ENCODE results near the gene MT1F. TPM values are rescaled to one million over a fixed set of nuclear protein-coding genes. Genes with fewer than 3 reads are reported as not detected.

Gene MT1F
- polyA plus RNA-seq, 12 donors: 0.55 to 38.7 (median 2.0) TPM; not detected in 2

DNA sequence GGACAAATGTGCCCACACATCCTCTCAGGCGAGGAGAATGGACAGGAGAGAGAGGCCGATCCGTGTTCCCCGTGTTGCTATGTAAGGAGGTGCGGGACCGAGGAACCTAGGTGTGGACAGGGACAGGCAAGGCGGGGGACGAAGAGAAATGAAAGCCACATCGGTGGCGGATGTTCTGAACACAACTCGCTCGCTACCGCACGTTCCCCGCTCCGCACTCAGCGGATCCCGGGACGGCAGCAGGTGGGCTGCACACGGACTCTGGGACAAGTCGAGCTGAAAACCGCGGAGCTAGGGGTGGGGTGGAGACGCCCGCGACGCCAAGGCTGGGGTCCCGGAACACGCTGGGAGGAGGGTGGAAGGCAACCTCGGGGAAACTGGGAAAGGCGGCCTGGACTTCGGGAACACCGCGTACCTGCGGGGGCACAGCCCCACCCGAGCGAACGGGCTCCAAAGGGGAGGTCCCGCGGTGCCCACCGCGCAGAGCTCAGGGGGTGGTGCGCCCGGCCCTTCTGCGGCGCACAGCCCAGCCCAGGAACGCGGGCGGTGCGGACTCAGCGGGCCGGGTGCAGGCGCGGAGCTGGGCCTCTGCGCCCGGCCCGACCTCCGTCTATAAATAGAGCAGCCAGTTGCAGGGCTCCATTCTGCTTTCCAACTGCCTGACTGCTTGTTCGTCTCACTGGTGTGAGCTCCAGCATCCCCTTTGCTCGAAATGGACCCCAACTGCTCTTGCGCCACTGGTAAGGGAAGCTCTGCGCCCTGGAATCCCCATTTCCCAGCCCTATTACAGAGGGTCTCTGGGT, 32.4 kb upstream of the MT1F start, which contains the start of gene MT1E:
Gene MT1E, plus strand, starts transcription at position 642 of the 803 bp plus-strand sequence. Its CDS starts 71 bp downstream, at position 713.
- no peak for DNase-seq

GRCh38 chr16:56625943-56626654, 31.7 kb upstream of the MT1F start:
- no peak for DNase-seq

DNA sequence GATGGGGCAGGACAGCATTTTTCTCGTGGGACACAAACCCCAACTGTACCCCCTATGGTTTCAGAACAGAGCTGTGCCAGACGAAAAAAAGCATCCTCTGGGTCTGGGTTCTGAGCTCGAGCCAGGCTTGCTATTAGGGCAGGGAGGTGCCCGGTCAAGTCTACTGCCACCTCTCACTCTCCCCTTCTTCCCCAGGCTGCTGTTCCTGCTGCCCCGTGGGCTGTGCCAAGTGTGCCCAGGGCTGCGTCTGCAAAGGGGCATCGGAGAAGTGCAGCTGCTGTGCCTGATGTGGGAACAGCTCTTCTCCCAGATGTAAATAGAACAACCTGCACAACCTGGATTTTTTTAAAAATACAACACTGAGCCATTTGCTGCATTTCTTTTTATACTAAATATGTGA, 31.1 kb upstream of the MT1F start:
- DNase-seq: no peak

DNA sequence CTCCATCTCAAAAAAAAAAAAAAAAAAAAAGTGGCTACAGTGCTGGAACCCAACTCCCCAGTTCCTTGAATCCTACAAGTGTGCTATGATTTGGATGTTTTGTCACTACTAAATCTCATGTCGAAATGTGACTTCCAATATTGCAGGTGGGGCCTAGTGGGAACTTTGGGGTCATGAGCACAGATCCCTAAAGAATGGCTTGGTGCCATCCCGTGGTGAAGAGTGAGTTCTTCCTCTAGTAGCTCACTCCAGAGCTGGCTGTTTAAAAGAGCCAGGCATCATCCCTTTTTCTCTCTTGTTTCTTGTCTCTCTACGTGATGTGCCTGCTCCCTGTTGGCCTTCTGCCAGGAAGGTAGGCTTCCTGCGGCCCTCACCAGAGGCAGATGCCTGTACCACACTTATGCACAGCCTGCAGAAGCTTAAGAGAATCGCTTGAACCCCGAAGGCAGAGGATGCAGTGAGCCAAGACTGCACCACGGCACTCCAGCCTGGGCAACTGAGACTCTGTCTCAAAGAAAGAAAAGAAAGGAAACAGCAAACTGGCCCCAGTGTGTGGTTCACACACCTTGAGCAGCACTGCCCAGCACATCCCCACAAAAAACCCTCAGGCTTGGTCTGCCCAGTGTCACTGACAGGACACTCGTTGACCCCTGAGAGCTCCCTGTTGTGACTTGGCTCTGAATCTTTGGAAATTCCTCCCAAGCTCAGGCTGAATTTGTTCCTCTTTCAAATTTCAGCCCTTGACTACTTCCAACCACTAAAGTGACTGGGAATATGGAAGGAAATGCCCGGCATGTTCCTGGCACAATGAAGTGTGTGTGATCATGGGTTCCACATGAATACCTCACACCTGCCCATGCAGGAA, 29.0 kb upstream of the MT1F start:
- DNase-seq: no peak

DNA sequence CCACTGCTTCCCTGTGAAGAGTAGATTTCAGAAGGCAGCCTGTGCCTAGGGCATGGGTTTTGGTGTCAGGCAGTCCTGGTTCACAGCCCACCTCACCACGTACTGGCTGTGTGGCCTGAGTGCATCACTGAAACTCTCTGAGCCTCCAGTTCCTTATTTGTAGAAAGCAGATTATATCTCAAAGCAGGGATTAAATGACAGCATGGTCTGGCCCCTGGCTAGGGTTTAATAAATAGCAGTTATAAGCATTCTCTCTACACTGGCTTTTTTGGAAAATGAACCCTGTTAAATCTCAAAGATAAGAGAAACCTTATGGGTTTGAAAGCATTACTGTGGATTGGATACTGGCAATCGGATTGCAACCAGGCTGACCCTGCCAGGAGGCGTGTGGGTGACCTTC, 28.2 kb upstream of the MT1F start:
- DNase-seq: no peak

DNA sequence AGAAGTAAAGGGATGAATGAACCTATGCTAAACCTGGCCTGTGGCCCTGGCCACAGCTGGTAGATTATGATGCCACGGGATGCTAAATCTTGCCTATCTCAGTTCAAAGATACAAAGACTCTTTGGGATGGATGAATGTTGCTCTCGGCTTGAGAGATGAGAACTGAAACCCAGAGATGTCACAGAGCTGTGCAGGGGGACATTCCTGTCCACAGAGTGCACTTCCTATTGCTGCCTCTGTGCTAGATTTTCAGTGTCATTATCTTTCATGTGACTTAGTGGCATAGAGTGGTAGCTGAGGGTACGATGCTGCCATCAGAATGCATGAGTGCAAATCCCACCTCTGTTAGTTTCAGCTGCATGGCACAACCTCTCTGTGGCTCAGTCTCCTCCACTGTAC, 27.6 kb upstream of the MT1F start:
- DNase-seq: no peak

- DNase-seq: no peak
These were observed 26.6 kb upstream of the MT1F start for GRCh38 chr16:56631197-56631596.

DNA sequence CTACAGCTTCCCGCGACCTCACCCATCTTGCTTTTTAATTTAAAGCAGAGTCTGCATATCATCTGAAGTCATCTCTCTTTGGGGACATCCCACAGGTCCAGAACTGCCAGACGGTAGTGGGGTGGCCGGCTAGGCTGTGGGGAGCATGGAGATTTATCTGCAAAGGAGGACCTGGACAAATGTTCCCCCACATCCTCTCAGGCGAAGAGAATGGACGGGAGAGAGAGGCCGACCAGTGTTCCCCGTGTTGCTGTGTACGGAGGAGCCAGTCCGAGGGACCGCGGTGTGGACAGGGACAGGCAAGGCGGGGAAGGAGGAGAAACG, 26.0 kb upstream of the MT1F start:
- DNase-seq: no peak

DNA sequence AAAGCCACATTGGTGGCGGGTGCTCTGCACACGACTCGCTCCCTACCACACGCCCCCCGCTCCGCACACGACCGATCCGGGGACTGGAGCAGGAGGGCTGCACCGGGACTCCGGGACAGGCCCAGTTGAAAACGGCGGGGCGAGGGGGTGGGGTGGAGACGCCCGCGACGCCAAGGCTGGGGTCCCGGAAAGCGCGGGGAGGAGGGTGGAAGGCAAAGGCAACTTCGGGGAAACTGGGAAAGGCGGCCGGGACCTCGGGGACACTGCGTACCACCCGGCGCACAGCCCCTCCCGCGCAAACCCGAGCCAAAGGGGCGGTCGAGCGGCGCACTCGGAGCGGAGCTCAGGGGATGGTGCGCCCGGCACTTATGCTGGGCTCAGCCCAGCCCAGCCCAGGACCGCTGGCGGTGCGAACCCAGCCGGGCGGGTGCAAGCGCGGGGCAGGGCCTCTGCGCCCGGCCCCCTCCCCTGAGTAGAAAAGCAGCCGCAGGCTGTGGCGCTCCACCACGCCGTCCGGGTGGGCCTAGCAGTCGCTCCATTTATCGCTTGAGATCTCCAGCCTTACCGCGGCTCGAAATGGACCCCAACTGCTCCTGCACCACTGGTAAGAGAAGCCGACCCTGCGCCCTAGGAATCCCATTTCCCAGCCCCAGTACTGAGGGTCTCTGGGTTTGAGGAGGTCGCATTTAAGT, 25.5 kb upstream of the MT1F start, which contains the start of gene MT1M:
Gene MT1M, plus strand, starts transcription at position 504 of the 692 bp plus-strand sequence. Its CDS starts 73 bp downstream, at position 577.
- DNase-seq: no peak

DNA sequence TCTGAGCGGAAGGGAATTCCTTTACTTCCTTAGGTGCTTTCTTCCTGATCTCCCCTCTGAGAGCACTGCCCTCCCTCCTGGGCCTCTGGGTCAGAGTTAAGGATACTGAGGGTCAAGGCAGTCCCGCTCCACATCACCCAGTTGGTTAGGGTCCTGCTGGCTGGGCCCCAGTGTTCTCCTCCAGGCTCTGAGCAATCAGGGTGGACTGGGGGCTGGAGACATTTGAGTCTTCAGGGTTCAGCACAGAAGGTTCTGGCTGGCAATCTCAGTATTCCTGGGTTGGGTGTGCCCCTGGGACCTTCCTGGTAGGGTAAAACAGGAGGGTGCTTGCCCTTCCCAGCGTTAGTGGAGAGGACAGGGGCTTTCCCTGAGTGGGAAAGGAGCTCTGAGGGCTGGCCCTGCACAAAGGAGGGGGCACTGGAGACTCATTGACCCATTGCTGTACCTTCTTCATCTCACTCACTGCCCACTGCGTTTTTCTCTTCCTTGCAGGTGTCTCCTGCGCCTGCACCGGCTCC, 24.9 kb upstream of the MT1F start:
- DNase-seq: no peak

GRCh38 chr16:56633535-56633934, 24.2 kb upstream of the MT1F start:
- no peak for DNase-seq

GRCh38 chr16:56634715-56635440, 22.9 kb upstream of the MT1F start:
- DNase-seq: no peak

DNA sequence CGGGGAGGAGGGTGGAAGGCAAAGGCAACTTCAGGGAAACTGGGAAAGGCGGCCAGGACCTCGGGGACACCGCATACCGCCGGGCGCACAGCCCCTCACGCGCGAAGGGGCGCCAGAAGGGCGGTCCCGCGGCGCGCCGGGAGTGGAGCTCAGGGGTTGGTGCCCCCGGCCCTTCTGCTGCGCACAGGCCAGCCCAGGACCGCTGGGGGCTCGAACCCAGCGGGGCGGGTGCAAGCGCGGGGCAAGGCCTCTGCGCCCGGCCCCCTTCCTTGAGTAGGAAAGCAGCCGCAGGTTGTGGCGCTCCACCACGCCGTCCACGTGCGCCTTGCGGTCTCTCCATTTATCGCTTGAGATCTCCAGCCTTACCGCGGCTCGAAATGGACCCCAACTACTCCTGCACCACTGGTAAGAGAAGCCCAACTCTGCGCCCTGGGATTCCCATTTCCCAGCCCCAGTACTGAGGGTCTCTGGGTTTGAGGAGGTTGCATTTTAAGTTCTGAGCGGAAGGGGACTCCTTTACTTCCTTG, 22.3 kb upstream of the MT1F start:
- no peak for DNase-seq

DNA sequence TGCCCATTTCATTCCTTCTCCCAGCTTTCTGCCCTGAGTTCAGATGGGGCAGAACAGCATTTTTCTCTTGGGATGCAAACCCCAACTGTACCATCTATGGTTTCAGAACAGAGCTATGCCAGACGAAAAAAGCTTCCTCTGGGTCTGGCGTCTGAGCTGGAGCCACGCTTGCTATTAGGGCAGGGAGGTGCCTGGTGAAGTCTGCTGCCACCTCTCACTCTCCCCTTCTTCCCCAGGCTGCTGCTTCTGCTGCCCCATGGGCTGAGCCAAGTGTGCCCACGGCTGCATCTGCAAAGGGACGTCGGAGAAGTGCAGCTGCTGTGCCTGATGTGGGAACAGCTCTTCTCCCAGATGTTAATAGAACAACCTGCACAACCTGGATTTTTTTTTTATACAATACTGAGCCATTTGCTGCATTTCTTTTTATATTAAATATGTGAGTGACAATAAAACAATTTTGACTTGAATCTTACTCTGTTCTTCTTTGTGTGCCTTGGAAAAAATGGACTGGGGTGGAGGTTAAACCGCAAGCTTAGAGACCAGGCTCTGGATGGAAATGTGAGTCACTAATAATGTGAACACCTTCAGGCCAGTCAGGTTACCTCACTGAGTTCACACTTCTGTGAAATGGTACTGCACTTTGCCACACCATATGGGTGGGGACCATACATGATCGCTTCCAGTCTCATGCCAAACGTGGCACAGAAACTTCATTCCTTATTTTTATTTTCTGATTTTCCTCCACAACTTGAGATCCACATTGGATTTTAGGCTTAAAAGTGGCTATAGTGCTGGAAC, 20.9 kb upstream of the MT1F start:
- no peak for DNase-seq

DNA sequence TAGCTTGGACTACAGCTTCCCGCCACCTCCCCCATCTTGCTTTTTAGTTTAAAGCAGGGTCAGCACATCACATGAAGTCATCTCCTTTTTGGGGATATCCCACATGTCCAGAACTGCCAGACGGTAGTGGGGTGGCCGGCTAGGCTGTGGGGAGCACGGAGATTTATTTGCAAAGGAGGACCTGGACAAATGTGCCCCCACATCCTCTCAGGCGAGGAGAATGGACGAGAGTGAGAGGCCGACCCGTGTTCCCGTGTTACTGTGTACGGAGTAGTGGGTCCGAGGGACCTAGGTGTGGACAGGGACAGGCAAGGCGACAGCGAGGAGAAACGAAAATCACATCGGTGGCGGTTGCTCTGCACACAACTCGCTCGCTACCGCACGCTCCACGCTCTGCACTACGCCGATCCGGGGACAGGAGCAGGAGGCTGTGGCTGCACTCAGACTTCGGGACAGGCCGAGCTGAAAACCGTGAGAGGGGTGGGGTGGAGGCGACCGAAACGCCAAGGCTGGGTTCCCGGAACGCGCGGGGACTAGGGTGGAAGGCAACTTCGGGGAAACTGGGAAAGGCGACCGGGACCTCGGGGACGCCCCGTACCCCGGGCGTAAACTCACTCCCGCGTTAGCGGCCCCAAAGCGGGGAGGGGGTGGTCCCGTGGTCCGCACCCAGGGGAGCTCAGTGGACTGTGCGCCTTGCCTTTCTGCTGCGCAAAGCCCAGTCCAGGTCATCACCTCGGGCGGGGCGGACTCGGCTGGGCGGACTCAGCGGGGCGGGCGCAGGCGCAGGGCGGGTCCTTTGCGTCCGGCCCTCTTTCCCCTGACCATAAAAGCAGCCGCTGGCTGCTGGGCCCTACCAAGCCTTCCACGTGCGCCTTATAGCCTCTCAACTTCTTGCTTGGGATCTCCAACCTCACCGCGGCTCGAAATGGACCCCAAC, 19.7 kb upstream of the MT1F start, which contains the start of gene MT1A:
Gene MT1A, plus strand, starts transcription at position 853 of the 937 bp plus-strand sequence. Its CDS starts 73 bp downstream, at position 926.
- DNase-seq: peak; percentile 38

GRCh38 chr16:56639045-56639444, 18.7 kb upstream of the MT1F start:
- no peak for DNase-seq

GRCh38 chr16:56640076-56640475, 17.7 kb upstream of the MT1F start:
- no peak for DNase-seq

- DNase-seq: no peak
These were observed 16.6 kb upstream of the MT1F start for GRCh38 chr16:56641166-56641565.
